Measurements from ENCODE around the gene ABCF2.

Gene ABCF2

GRCh38 chr7:151226875-151227782 lies at the start of gene ABCF2:
TSS of gene ABCF2 (minus strand) at chr7:151227205. CDS start at chr7:151226458, 747 bp downstream.
- peak; percentile 99 for DNase-seq (ENCODE audit: low spot score)

- no peak for DNase-seq (ENCODE audit: low spot score)
Measured at GRCh38 chr7:151275813-151276577, 49.0 kb upstream of the ABCF2 start.

- no peak for DNase-seq (ENCODE audit: low spot score)
Measured at GRCh38 chr7:151274936-151275812, 48.2 kb upstream of the ABCF2 start.

GRCh38 chr7:151274396-151274795 lies 47.4 kb upstream of the ABCF2 start:
- DNase-seq (ENCODE audit: low spot score), result no peak

GRCh38 chr7:151273651-151274390 lies 46.8 kb upstream of the ABCF2 start:
- no peak for DNase-seq (ENCODE audit: low spot score)

- no peak for DNase-seq (ENCODE audit: low spot score)
Measured at GRCh38 chr7:151272877-151273276, 45.9 kb upstream of the ABCF2 start.

- peak; percentile 31 for DNase-seq (ENCODE audit: low spot score)
Measured at GRCh38 chr7:151272405-151272804, 45.4 kb upstream of the ABCF2 start.

- DNase-seq (ENCODE audit: low spot score), result peak; percentile 68
Measured at GRCh38 chr7:151271699-151272355, 44.8 kb upstream of the ABCF2 start.

GRCh38 chr7:151269511-151269910 lies 42.5 kb upstream of the ABCF2 start:
- DNase-seq (ENCODE audit: low spot score), result no peak

GRCh38 chr7:151265351-151265931 lies 38.4 kb upstream of the ABCF2 start:
- DNase-seq (ENCODE audit: low spot score), result no peak

GRCh38 chr7:151264615-151265014 lies 37.6 kb upstream of the ABCF2 start:
- DNase-seq (ENCODE audit: low spot score), result no peak

- no peak for DNase-seq (ENCODE audit: low spot score)
Measured at GRCh38 chr7:151261529-151261928, 34.5 kb upstream of the ABCF2 start.

GRCh38 chr7:151260883-151261282 lies 33.9 kb upstream of the ABCF2 start:
- no peak for DNase-seq (ENCODE audit: low spot score)

- no peak for DNase-seq (ENCODE audit: low spot score)
Measured at GRCh38 chr7:151260471-151260870, 33.5 kb upstream of the ABCF2 start.

- DNase-seq (ENCODE audit: low spot score), result no peak
Measured at GRCh38 chr7:151257990-151258389, 31.0 kb upstream of the ABCF2 start.

GRCh38 chr7:151256410-151257045 lies 29.5 kb upstream of the ABCF2 start:
- no peak for DNase-seq (ENCODE audit: low spot score)

- DNase-seq (ENCODE audit: low spot score), result no peak
Measured at GRCh38 chr7:151255390-151255789, 28.4 kb upstream of the ABCF2 start.

GRCh38 chr7:151254851-151255250 lies 27.8 kb upstream of the ABCF2 start:
- no peak for DNase-seq (ENCODE audit: low spot score)

- DNase-seq (ENCODE audit: low spot score), result no peak
Measured at GRCh38 chr7:151254316-151254715, 27.3 kb upstream of the ABCF2 start.

Data from AG08395 (cell line).